Prostate gland (tissue), 2 donors: ENCODE measurements around the gene NRXN3. TPM values are rescaled to one million over a fixed set of nuclear protein-coding genes. Genes with fewer than 3 reads are reported as not detected.

Experiments used
- DNase-seq: peaks from one replicate; pipeline ENCODE4 v3.0.0-alpha.2; 2019; ENCODE audit warnings: low spot score
- H3K27ac ChIP-seq, 2 donors: fragments of 200-600 bp; sonication (generic); 2 replicates each; pipeline ENCODE4 v1.5.1; 2017 to 2019
- H3K27me3 ChIP-seq: fragments of 200-600 bp; sonication (generic); replicated peaks from 2 replicates; pipeline ENCODE4 v1.5.1; 2019; ENCODE audit not compliant: insufficient read depth
- H3K36me3 ChIP-seq, 2 donors: fragments of 200-600 bp; sonication (generic); 1 replicate in 1 of 2; 2 replicates in 1 of 2; pipeline versions ENCODE4 v1.5.1 to v1.8.1; 2017 to 2019
- H3K4me1 ChIP-seq: fragments of 200-600 bp; sonication (generic); replicated peaks from 2 replicates; pipeline ENCODE4 v1.5.1; 2019
- H3K4me3 ChIP-seq, 2 donors: fragments of 200-600 bp; sonication (generic); 2 replicates each; pipeline ENCODE4 v1.5.1; 2017 to 2019
- H3K9me3 ChIP-seq: fragments of 200-600 bp; sonication (generic); 2 replicates; pipeline ENCODE4 v1.5.1; 2017
- CTCF ChIP-seq, 4 experiments: fragments of 200-600 bp in 2 of 4; fragments of 450-650 bp in 2 of 4; sonication (generic) in 2 of 4; IDR thresholded peaks; 1 replicate in 3 of 4; 2 replicates in 1 of 4; pipeline ENCODE4 v1.5.1; 2016 to 2019; ENCODE audit warnings: antibody characterized with exemption in 4 of 4, mild to moderate bottlenecking in 2 of 4, moderate library complexity in 2 of 4
- POLR2A ChIP-seq: fragments of 450-650 bp; IDR thresholded peaks from one replicate; pipeline ENCODE4 v1.6.1; 2016; ENCODE audit warnings: antibody characterized with exemption, mild to moderate bottlenecking
- POLR2AphosphoS5 ChIP-seq: sonication (generic); formaldehyde crosslinking; IDR thresholded peaks from one replicate; pipeline ENCODE4 v1.6.1; 2017; ENCODE audit warnings: antibody characterized with exemption
- WGBS: methylation state at CpG from one replicate; pipeline ENCODE4 v1.1.5; 2018; 5-methylcytosine and 5-hydroxymethylcytosine counted together
- intact Hi-C: fragments of 100-400 bp; cut with DNase I; formaldehyde crosslinking; loops from one replicate; pipeline ENCODE4 v1.14.2; 2022
- total RNA-seq, 2 donors: library from RNA; depleted of rRNA; stranded (reverse); fragments of >200 nt; gene quantifications; one replicate each; pipeline ENCODE4 v1.1.0, GENCODE V29; 2016

The NRXN3 gene
- total RNA-seq, 2 donors from 2014 or later = 6.6 to 8.2 TPM

- H3K27me3 ChIP-seq = no peaks in the 10 kb centered on the region
- WGBS = 68% methylated on average over 5 of the region's 5 CpGs
- DNase-seq = no peak
- no peak for TF ChIP-seq POLR2A
- TF ChIP-seq CTCF (IDR thresholded peaks at IDR 0.05) = no peak
- TF ChIP-seq POLR2AphosphoS5 = no peak
- no peaks in the 10 kb centered on the region for H3K36me3 ChIP-seq
- H3K27ac ChIP-seq = no peak overlapping the region
- intact Hi-C loops = no loop called here
- no peak overlapping the region for H3K4me3 ChIP-seq
- H3K4me1 ChIP-seq = no peaks in the 10 kb centered on the region
- H3K9me3 ChIP-seq = no peaks in the 10 kb centered on the region
Measured at GRCh38 chr14:79193689-79194477, 1023.7 kb downstream of the NRXN3 start.

DNA sequence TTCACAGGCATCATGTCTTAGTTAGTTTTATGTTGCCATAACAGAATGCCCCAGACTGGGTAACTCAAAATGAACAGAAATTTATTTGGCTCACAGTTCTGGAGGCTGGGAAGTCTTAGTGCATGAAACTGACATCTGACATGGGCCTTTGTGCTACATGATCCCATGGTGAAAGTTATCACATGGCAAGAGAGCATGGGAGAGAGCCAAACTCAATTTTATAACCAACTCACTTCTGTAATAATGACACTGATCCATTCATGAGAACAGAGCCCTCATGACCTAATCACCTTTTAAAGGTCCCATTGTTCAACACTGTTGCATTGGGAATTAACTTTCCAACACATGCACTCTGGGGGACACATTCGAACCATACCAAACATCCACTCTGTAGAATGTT is 1026.0 kb downstream of the NRXN3 start:
- no peaks in the 10 kb centered on the region for H3K36me3 ChIP-seq
- no peak overlapping the region for H3K4me3 ChIP-seq
- TF ChIP-seq POLR2A (no peak), CTCF (IDR thresholded peaks at IDR 0.05) (no peak), POLR2AphosphoS5 (no peak)
- 100% methylated on average over 1 of the region's 1 CpG for WGBS
- no peak overlapping the region for H3K27ac ChIP-seq
- H3K4me1 ChIP-seq = no peaks in the 10 kb centered on the region
- intact Hi-C loops = no loop called here
- no peaks in the 10 kb centered on the region for H3K27me3 ChIP-seq
- no peak for DNase-seq
- no peaks in the 10 kb centered on the region for H3K9me3 ChIP-seq

- Histone ChIP-seq H3K9me3 (no peaks in the 10 kb centered on the region), H3K4me3 (no peak overlapping the region), H3K4me1 (no peaks in the 10 kb centered on the region), H3K27ac (no peak overlapping the region), H3K27me3 (no peaks in the 10 kb centered on the region), H3K36me3 (no peaks in the 10 kb centered on the region)
- DNase-seq = no peak
- intact Hi-C loops = no loop called here
- WGBS = 96% methylated on average over 6 of the region's 6 CpGs
- TF ChIP-seq POLR2AphosphoS5 (no peak), POLR2A (no peak), CTCF (IDR thresholded peaks at IDR 0.05) (no peak)
Measured at GRCh38 chr14:79197516-79197915, 1027.3 kb downstream of the NRXN3 start.

DNA sequence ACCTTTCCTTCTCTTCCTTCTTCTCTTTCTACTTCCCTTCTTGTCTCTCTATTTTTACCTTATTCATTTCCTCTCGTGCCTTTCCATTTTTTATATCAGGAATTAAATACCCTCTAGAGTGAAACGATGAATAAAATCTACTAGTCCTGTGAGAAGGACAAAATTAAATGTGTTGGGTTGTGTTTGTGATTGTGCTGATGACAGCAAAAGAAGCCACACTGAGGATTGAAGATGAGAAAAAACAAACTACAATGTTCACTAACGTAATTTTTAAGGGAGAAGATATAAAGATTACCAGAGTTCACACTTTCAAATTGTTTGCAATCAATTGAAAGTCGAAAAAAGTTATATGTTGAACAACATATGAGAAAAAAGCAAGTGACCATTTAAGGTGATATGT is 1029.0 kb downstream of the NRXN3 start:
- no peaks in the 10 kb centered on the region for H3K4me1 ChIP-seq
- no peak overlapping the region for H3K4me3 ChIP-seq
- no peaks in the 10 kb centered on the region for H3K27me3 ChIP-seq
- no peaks in the 10 kb centered on the region for H3K9me3 ChIP-seq
- intact Hi-C loops = no loop called here
- no peak overlapping the region for H3K27ac ChIP-seq
- DNase-seq = no peak
- 96% methylated on average over 4 of the region's 4 CpGs for WGBS
- no peaks in the 10 kb centered on the region for H3K36me3 ChIP-seq
- no peak for TF ChIP-seq POLR2A
- TF ChIP-seq CTCF (IDR thresholded peaks at IDR 0.05) = no peak
- no peak for TF ChIP-seq POLR2AphosphoS5

- H3K27me3 ChIP-seq = no peaks in the 10 kb centered on the region
- H3K4me3 ChIP-seq = no peak overlapping the region
- TF ChIP-seq POLR2AphosphoS5 (no peak), CTCF (IDR thresholded peaks at IDR 0.05) (no peak), POLR2A (no peak)
- 21% methylated on average over 3 of the region's 3 CpGs for WGBS
- intact Hi-C loops = no loop called here
- no peaks in the 10 kb centered on the region for H3K36me3 ChIP-seq
- no peak for DNase-seq
- H3K27ac ChIP-seq = no peak overlapping the region
- H3K9me3 ChIP-seq = no peaks in the 10 kb centered on the region
- H3K4me1 ChIP-seq = no peaks in the 10 kb centered on the region
Measured at GRCh38 chr14:79201564-79202207, 1031.5 kb downstream of the NRXN3 start.
